HepG2 (cell line): Measurements from ENCODE around the gene SLC6A7. TPM values are rescaled to one million over a fixed set of nuclear protein-coding genes. Genes with fewer than 3 reads are reported as not detected.

Experiments
- ADNP ChIP-seq: sonication (generic); formaldehyde crosslinking; IDR thresholded peaks from 2 replicates; pipeline ENCODE4 v1.4.0; 2020; ENCODE audit warnings: missing genetic modification reagents
- AHR ChIP-seq: IDR thresholded peaks from 2 replicates; pipeline ENCODE4 v1.6.1; 2018; ENCODE audit warnings: missing genetic modification reagents, missing compliant biosample characterization
- DNMT1 ChIP-seq: sonication (generic); formaldehyde crosslinking; IDR thresholded peaks from 2 replicates; pipeline ENCODE4 v1.5.1; 2020; ENCODE audit warnings: mild to moderate bottlenecking, missing genetic modification reagents
- FOXP1 ChIP-seq, 2 experiments: fragments of 450-650 bp in 1 of 2; IDR thresholded peaks; 2 replicates each; pipeline ENCODE4 v1.6.1; 2017 to 2018; ENCODE audit warnings: antibody characterized with exemption in 1 of 2
- HNF4A ChIP-seq: sonication (generic); formaldehyde crosslinking; IDR thresholded peaks from 2 replicates; pipeline ENCODE4 v1.4.0; 2020; ENCODE audit warnings: missing genetic modification reagents
- KDM5B ChIP-seq: sonication (generic); formaldehyde crosslinking; IDR thresholded peaks from 2 replicates; pipeline ENCODE4 v1.4.0; 2020; ENCODE audit warnings: missing genetic modification reagents, mild to moderate bottlenecking, borderline replicate concordance
- KLF11 ChIP-seq: IDR thresholded peaks from 2 replicates; pipeline ENCODE4 v1.6.1; 2016; ENCODE audit warnings: missing compliant biosample characterization
- NFIC ChIP-seq: IDR thresholded peaks from 2 replicates; pipeline ENCODE4 v1.6.1; 2012; ENCODE audit warnings: mild to moderate bottlenecking, low read length, inconsistent platforms
- PCBP1 ChIP-seq: fragments of 200-400 bp; formaldehyde crosslinking; IDR thresholded peaks from 2 replicates; pipeline ENCODE4 v1.6.1; 2017; ENCODE audit warnings: mild to moderate bottlenecking, low read depth, low read length, borderline replicate concordance
- RXRA ChIP-seq: sonication (generic); formaldehyde crosslinking; IDR thresholded peaks from 2 replicates; pipeline ENCODE4 v1.5.1; 2020; ENCODE audit warnings: missing genetic modification reagents
- ZBTB7B ChIP-seq: sonication (generic); formaldehyde crosslinking; IDR thresholded peaks from 2 replicates; pipeline ENCODE4 v1.4.0; 2020; ENCODE audit warnings: missing genetic modification reagents
- ZFP90 ChIP-seq: sonication (generic); formaldehyde crosslinking; IDR thresholded peaks from 2 replicates; pipeline ENCODE4 v1.8.0; 2022; ENCODE audit warnings: missing genetic modification reagents, mild to moderate bottlenecking, inconsistent platforms, borderline replicate concordance
- ZNF12 ChIP-seq: sonication (generic); formaldehyde crosslinking; IDR thresholded peaks from 2 replicates; pipeline ENCODE4 v1.5.0; 2020; ENCODE audit warnings: missing genetic modification reagents
- ZNF501 ChIP-seq: sonication (generic); formaldehyde crosslinking; IDR thresholded peaks from 2 replicates; pipeline ENCODE4 v1.5.1; 2020; ENCODE audit warnings: mild to moderate bottlenecking, moderate library complexity, missing genetic modification reagents
- ZNF619 ChIP-seq: sonication (generic); formaldehyde crosslinking; IDR thresholded peaks from 2 replicates; pipeline ENCODE4 v1.4.0; 2020; ENCODE audit warnings: mild to moderate bottlenecking, missing genetic modification reagents
- polyA plus RNA-seq, 8 experiments: library from polyadenylated mRNA; depleted of rRNA in 3 of 8; stranded (reverse) in 7 of 8; unstranded in 1 of 8; fragments of >200 nt; fragmentation: Illumina TruSeq in 4 of 8; extraction: Trizol in 4 of 8; gene quantifications; 2 replicates each; pipeline versions ENCODE4 v1.2.1 to v1.2.3, GENCODE V29; 2011 to 2016; ENCODE audit warnings: low read depth in 4 of 8, missing spikeins in 1 of 8, mixed read lengths in 1 of 8; ENCODE audit not compliant: insufficient read depth in 1 of 8
- total RNA-seq, 5 experiments: library from RNA; depleted of rRNA; stranded (reverse); fragments of >200 nt; fragmentation: Illumina TruSeq; extraction: Trizol; gene quantifications; 2 replicates each; pipeline ENCODE4 v1.2.3, GENCODE V29; 2016; ENCODE audit warnings: low read depth in 1 of 5
- TF ChIP-seq, protein P1 (sequence below): sonication (generic); formaldehyde crosslinking; IDR thresholded peaks from 2 replicates; pipeline ENCODE4 v1.5.0; 2020; ENCODE audit warnings: missing genetic modification reagents
- TF ChIP-seq, protein P2 (sequence below): sonication (generic); formaldehyde crosslinking; conservative IDR thresholded peaks from 2 replicates; pipeline ENCODE4 v1.4.0; 2020; ENCODE audit warnings: missing genetic modification reagents
- TF ChIP-seq, protein P3 (sequence below), 2 experiments: IDR thresholded peaks; 2 replicates each; pipeline ENCODE4 v1.6.1; 2011 to 2012; ENCODE audit warnings: low read length in 2 of 2, borderline replicate concordance in 1 of 2, low read depth in 1 of 2, mild to moderate bottlenecking in 1 of 2, moderate library complexity in 1 of 2
- TF ChIP-seq, protein P4 (sequence below): IDR thresholded peaks from 2 replicates; pipeline ENCODE4 v1.6.1; 2016
- TF ChIP-seq, protein P5 (sequence below): sonication (generic); formaldehyde crosslinking; IDR thresholded peaks from 2 replicates; pipeline ENCODE4 v1.5.0; 2020; ENCODE audit warnings: mild to moderate bottlenecking, missing genetic modification reagents
- TF ChIP-seq, protein P6 (sequence below): IDR thresholded peaks from 2 replicates; pipeline ENCODE4 v1.6.1; 2016; ENCODE audit warnings: missing compliant biosample characterization, missing genetic modification reagents, borderline replicate concordance

The SLC6A7 gene
- total and polyA plus RNA-seq, 2 of the 13 experiments (the other 11 are each of a cell fraction or from before 2014, with no cell fraction given) = not detected

- TF ChIP-seq ZBTB7B (CRISPR knock-in tag) (peak; percentile 38; the same call in 1 of the 2 replicates), KLF11 (CRISPR knock-in tag) (no peak), ZNF12 (CRISPR knock-in tag) (no peak), RXRA (peak; percentile 35; the same call in 1 of the 2 replicates), ZNF619 (CRISPR knock-in tag) (no peak), NFIC (no peak), KDM5B (CRISPR knock-in tag) (no peak), PCBP1 (no peak), HNF4A (CRISPR knock-in tag) (peak; percentile 53; the same call in 1 of the 2 replicates), ZNF501 (CRISPR knock-in tag) (no peak), ADNP (CRISPR knock-in tag) (no peak), DNMT1 (no peak), FOXP1 (IDR thresholded peaks at IDR 0.05) (no peak), FOXP1 (CRISPR knock-in tag; IDR thresholded peaks at IDR 0.05) (peak; percentile 14; the same call in 1 of the 2 replicates), AHR (CRISPR knock-in tag) (no peak), ZFP90 (CRISPR knock-in tag) (no peak)
- TF ChIP-seq, protein P1, sequence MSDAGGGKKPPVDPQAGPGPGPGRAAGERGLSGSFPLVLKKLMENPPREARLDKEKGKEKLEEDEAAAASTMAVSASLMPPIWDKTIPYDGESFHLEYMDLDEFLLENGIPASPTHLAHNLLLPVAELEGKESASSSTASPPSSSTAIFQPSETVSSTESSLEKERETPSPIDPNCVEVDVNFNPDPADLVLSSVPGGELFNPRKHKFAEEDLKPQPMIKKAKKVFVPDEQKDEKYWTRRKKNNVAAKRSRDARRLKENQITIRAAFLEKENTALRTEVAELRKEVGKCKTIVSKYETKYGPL (CRISPR knock-in tag) = no peak
- TF ChIP-seq, protein P2, sequence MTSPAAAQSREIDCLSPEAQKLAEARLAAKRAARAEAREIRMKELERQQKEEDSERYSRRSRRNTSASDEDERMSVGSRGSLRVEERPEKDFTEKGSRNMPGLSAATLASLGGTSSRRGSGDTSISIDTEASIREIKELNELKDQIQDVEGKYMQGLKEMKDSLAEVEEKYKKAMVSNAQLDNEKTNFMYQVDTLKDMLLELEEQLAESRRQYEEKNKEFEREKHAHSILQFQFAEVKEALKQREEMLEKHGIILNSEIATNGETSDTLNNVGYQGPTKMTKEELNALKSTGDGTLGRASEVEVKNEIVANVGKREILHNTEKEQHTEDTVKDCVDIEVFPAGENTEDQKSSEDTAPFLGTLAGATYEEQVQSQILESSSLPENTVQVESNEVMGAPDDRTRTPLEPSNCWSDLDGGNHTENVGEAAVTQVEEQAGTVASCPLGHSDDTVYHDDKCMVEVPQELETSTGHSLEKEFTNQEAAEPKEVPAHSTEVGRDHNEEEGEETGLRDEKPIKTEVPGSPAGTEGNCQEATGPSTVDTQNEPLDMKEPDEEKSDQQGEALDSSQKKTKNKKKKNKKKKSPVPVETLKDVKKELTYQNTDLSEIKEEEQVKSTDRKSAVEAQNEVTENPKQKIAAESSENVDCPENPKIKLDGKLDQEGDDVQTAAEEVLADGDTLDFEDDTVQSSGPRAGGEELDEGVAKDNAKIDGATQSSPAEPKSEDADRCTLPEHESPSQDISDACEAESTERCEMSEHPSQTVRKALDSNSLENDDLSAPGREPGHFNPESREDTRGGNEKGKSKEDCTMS (CRISPR knock-in tag) = no peak
- TF ChIP-seq, protein P3, sequence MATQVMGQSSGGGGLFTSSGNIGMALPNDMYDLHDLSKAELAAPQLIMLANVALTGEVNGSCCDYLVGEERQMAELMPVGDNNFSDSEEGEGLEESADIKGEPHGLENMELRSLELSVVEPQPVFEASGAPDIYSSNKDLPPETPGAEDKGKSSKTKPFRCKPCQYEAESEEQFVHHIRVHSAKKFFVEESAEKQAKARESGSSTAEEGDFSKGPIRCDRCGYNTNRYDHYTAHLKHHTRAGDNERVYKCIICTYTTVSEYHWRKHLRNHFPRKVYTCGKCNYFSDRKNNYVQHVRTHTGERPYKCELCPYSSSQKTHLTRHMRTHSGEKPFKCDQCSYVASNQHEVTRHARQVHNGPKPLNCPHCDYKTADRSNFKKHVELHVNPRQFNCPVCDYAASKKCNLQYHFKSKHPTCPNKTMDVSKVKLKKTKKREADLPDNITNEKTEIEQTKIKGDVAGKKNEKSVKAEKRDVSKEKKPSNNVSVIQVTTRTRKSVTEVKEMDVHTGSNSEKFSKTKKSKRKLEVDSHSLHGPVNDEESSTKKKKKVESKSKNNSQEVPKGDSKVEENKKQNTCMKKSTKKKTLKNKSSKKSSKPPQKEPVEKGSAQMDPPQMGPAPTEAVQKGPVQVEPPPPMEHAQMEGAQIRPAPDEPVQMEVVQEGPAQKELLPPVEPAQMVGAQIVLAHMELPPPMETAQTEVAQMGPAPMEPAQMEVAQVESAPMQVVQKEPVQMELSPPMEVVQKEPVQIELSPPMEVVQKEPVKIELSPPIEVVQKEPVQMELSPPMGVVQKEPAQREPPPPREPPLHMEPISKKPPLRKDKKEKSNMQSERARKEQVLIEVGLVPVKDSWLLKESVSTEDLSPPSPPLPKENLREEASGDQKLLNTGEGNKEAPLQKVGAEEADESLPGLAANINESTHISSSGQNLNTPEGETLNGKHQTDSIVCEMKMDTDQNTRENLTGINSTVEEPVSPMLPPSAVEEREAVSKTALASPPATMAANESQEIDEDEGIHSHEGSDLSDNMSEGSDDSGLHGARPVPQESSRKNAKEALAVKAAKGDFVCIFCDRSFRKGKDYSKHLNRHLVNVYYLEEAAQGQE (IDR thresholded peaks at IDR 0.05; ENCODE audit: borderline replicate concordance in 1 of 2, low read depth in 1 of 2, low read length in 2 of 2) = no peak
- TF ChIP-seq, protein P4, sequence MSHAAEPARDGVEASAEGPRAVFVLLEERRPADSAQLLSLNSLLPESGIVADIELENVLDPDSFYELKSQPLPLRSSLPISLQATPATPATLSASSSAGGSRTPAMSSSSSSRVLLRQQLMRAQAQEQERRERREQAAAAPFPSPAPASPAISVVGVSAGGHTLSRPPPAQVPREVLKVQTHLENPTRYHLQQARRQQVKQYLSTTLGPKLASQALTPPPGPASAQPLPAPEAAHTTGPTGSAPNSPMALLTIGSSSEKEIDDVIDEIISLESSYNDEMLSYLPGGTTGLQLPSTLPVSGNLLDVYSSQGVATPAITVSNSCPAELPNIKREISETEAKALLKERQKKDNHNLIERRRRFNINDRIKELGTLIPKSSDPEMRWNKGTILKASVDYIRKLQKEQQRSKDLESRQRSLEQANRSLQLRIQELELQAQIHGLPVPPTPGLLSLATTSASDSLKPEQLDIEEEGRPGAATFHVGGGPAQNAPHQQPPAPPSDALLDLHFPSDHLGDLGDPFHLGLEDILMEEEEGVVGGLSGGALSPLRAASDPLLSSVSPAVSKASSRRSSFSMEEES (CRISPR knock-in tag) = no peak
- TF ChIP-seq, protein P5, sequence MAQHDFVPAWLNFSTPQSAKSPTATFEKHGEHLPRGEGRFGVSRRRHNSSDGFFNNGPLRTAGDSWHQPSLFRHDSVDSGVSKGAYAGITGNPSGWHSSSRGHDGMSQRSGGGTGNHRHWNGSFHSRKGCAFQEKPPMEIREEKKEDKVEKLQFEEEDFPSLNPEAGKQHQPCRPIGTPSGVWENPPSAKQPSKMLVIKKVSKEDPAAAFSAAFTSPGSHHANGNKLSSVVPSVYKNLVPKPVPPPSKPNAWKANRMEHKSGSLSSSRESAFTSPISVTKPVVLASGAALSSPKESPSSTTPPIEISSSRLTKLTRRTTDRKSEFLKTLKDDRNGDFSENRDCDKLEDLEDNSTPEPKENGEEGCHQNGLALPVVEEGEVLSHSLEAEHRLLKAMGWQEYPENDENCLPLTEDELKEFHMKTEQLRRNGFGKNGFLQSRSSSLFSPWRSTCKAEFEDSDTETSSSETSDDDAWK (CRISPR knock-in tag) = no peak
- TF ChIP-seq, protein P6, sequence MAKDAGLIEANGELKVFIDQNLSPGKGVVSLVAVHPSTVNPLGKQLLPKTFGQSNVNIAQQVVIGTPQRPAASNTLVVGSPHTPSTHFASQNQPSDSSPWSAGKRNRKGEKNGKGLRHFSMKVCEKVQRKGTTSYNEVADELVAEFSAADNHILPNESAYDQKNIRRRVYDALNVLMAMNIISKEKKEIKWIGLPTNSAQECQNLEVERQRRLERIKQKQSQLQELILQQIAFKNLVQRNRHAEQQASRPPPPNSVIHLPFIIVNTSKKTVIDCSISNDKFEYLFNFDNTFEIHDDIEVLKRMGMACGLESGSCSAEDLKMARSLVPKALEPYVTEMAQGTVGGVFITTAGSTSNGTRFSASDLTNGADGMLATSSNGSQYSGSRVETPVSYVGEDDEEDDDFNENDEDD (CRISPR knock-in tag) = no peak
These were observed 64.9 kb downstream of the SLC6A7 start (continued) for GRCh38 chr5:150254774-150255173.
